HG03439 (cell line): ENCODE results near the gene C11orf21.

Source experiments
- ATAC-seq: cut with Tn5 transposase; IDR thresholded peaks from one replicate; pipeline ENCODE4 v1.9.1; 2021; ENCODE audit warnings: mild to moderate bottlenecking, moderate library complexity; ENCODE audit not compliant: unreplicated experiment

C11orf21 gene

GRCh38 chr11:2309251-2310072, 7.7 kb upstream of the C11orf21 start:
- ATAC-seq: no peak

- ATAC-seq: no peak
Measured at GRCh38 chr11:2308713-2309112, 7.0 kb upstream of the C11orf21 start.

GRCh38 chr11:2307501-2308331, 6.0 kb upstream of the C11orf21 start:
- ATAC-seq: no peak

DNA sequence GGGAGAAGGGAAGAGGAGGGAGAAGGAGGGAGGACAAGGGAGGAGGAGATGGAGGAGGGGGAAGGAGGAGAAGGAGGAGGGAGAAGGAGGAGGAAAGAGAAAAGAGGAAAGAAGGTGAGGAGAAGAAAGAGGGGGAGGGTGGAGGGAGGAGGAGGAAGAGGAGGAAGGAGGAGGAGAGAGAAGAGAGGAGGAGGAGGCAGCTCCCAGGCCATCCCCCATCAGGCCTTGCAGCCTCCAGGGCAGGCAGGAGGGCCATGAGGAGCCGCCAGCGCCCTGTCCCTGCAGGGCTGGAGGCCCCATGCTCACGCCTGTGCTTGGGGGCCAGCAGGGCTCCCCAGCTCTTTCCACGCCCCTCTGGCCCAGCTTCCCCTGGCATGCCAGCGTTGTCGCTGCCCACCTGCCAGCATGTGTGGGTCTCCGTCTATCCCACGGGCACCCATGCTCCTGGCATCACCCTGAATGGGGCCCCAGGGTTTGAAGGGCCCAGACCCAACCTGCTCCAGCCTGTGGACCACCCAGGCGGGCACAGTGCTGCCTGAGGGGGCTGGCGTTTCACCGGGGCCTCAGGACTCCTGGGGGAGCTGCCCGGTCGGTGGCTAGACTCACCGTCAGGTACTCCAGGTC, 5.3 kb upstream of the C11orf21 start:
- no peak for ATAC-seq

- ATAC-seq: no peak
Measured at GRCh38 chr11:2306452-2306823, 4.7 kb upstream of the C11orf21 start.

GRCh38 chr11:2305788-2306451, 4.2 kb upstream of the C11orf21 start:
- no peak for ATAC-seq

GRCh38 chr11:2305140-2305778, 3.5 kb upstream of the C11orf21 start:
- no peak for ATAC-seq

GRCh38 chr11:2304506-2305139, 2.9 kb upstream of the C11orf21 start:
- no peak for ATAC-seq

GRCh38 chr11:2303627-2304505, 2.1 kb upstream of the C11orf21 start:
- ATAC-seq: no peak

- ATAC-seq: no peak
Measured at GRCh38 chr11:2302896-2303626, 1.3 kb upstream of the C11orf21 start.

- no peak for ATAC-seq
Measured at GRCh38 chr11:2302306-2302895, 683 bp upstream of the C11orf21 start.

GRCh38 chr11:2300936-2301630, 635 bp downstream of the C11orf21 start:
- no peak for ATAC-seq

DNA sequence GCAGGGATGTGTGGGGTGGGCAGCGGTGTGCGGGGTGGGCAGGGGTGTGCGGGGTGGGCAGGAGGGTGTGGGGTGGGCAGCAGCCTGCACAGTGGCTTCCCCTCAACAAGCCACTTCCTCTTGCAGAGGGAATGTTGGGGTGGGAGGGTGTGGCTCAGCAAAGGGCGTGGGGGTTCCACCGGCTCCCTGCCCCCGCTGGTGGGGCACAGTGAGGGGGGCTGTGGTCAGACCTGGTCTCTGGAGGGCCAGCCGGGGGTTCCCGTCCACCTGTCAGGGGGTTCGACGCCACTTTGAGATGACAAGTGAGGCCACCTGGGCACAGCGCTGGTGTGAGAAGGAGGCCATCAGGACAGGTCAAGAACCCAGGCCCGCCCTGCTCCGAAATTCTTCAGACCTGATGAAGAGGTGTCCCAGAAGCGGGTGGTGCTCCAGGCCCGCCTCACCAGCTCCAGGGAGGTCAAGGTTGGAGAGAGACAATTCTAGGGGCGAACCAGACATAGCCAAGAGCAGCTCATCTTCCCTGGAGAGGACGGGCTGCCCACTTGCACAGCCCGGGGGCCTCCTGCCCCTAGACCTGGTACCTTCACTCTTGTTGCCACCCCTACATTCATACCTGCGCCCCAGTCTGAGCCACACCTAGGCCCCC, 1.3 kb downstream of the C11orf21 start:
- ATAC-seq: no peak

DNA sequence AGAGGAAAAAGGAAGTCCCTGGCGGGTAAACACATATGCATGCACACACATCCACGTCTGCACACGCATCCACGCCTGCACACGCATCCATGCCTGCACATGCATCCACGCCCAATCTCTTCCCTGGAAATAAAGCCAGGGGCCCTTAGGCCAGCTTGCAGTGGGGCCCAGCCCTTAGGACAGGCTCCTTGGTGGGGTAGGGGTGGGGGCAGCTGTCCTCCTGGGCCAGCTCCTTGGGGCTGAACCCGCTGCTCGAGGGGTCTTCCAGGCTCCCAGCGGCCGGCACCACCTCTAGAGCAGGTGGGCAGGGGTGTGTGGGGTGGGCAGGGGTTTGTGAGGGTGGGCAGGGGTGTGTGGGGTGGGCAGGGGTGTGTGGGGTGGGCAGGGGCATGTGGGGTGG, 1.9 kb downstream of the C11orf21 start:
- ATAC-seq: no peak

- no peak for ATAC-seq
Measured at GRCh38 chr11:2298795-2299761, 2.6 kb downstream of the C11orf21 start.
